HG03469 (cell line): ENCODE results near the gene ARHGAP26.
A peak's percentile ranks its signal among the peaks of the same experiment; 100 is the strongest.

Source experiments
- ATAC-seq: cut with Tn5 transposase; IDR thresholded peaks from one replicate; pipeline ENCODE4 v1.9.1; 2021; ENCODE audit warnings: mild to moderate bottlenecking, moderate library complexity, moderate number of reproducible peaks; ENCODE audit not compliant: unreplicated experiment

Gene ARHGAP26

GRCh38 chr5:143224672-143225071 is 454.5 kb downstream of the ARHGAP26 start:
- ATAC-seq: no peak

DNA sequence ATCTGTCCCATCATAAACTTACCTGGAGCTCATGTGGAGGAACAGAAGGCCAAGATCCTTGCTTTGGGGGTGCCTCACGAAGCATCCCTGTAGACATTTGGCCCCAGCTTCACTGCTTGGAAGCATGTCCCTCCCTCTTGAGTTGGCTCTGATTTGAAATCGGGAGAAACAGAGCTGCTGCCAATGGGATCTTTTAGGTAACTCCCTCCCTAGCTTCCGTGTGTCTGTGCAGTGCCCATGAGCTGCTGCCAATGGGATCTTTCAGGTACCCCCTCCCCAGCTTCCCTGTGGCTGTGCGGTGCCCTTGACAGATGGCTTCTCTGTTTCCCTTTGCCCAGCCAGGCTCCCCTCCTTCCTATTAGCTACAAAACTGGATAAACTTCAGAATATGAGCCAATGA is 455.3 kb downstream of the ARHGAP26 start:
- ATAC-seq: no peak

GRCh38 chr5:143226361-143226760 is 456.2 kb downstream of the ARHGAP26 start:
- no peak for ATAC-seq

GRCh38 chr5:143226872-143227271 is 456.7 kb downstream of the ARHGAP26 start:
- no peak for ATAC-seq

GRCh38 chr5:143227301-143227700 is 457.1 kb downstream of the ARHGAP26 start:
- no peak for ATAC-seq

GRCh38 chr5:143228597-143229293 is 458.6 kb downstream of the ARHGAP26 start:
- ATAC-seq: no peak

DNA sequence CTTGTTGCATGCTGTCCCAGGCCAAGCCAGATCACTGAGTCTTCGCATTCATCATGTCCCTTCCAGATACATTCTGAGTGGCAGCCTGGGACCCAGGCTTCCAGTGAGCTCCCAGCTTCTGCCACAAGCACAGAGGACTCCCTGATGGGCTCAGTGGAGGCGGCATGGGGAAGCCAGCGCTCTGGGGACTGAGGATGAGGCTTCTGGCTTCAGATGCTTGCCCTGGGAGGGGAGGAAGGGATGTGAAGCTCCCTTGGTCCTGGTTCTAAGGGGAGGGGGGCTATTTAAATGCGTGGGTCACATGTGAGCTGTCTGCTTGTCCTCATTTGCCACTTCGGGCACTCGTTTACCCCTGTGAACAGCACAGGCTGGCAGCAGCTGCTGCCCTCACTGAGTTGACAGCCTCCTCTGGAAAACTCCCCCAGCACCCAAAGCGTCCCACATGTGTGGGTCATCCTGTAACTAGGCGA is 459.3 kb downstream of the ARHGAP26 start:
- peak; percentile 32 for ATAC-seq

GRCh38 chr5:143229896-143230675 is 459.9 kb downstream of the ARHGAP26 start:
- ATAC-seq: peak; percentile 79

- ATAC-seq: no peak
Measured at GRCh38 chr5:143230676-143230996, 460.5 kb downstream of the ARHGAP26 start.

DNA sequence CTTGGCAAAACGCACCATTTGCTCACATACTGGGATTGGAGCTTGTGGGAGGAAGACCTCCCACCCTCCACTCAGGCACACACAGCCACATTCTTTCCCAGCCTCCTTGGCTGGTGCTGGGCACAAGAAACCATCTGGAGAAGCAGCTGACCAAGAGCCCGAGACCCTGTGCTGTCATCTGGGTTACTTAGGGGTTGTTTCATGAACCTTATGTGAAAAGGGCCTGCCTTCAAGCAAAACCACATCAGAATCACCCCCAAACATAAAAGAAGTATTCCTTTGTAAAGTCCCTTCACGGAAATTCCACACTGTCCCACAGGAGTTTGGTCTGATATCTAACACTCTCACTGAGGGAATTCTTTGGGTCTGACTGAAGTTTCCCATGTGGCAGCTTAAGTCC is 461.2 kb downstream of the ARHGAP26 start:
- ATAC-seq: no peak

DNA sequence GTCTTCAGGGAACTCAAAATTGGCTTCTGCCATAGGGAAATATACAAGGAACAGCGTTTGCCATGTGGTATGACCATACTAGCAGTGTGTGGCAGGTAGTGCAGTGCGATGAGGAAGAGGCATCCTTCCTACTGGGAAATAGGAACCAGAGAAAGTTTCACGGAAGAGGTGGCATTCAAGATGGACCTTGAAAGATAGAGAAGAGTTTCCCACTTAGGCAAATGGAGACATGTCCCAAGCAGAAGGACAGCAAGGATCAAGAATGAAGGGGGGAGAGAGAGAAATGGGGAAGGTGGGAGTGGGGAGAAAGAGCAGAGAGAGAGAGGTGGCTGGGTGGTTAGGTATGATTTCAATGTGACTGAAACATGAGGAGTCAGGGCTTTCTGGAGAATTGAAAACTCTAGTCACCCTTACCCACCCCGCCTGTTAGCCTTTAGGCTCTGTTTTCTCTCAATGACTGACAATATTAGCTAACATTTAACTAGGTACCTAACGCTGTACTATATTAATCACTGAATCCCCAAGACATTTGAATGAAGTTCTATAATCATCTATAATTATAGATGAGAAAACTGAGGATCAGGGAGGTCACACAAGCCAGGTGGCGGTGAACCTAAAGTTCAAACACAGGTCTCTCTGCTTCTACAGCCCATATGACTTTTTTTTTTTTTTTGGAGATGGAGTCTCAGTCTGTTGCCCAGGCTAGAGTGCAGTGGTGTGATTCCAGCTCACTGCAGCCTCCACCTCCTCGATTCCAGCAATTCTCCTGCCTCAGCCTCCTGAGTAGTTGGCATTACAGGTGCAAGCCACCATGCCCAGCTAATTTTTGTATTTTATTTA is 462.0 kb downstream of the ARHGAP26 start:
- no peak for ATAC-seq

- ATAC-seq: no peak
Measured at GRCh38 chr5:143233031-143233430, 462.9 kb downstream of the ARHGAP26 start.

- ATAC-seq: no peak
Measured at GRCh38 chr5:143234162-143234842, 464.1 kb downstream of the ARHGAP26 start.

DNA sequence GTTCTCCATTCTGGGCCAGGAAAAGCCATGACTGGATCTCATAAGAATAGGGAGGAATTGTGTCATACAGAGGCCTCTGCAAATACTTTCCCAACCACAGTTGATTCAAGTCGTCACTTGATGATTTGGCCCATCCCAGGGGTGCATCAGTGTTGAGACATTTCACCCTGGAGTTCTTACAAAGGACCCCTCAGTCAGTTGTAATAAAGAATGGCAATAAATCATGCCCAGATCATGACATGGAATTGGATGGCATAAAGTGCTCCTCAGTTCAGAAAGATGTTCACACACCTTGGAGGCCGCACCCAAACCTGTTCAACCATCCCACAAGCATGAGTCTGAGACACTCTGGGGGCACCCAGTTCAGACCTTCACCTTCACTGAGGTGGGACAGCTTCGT is 465.2 kb downstream of the ARHGAP26 start:
- ATAC-seq: no peak

DNA sequence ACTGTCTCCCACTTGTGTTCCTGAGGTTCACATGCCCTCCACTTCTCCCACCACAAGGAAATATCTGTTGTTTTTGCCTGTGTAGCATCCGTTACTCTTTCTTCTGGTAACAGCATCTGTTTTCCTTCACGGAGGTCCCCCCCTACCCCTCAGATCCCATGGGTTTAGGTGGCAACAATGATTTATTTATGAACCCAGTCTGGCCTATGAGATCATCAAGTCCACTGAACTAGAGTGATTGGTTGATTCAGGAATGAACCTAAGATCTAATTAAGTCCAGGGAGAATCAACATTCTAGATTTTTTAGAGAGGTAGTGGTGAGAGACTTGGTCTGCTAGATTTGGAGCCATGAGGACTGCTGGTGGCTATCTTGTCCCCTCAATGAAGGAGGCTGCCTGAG is 466.5 kb downstream of the ARHGAP26 start:
- no peak for ATAC-seq

- no peak for ATAC-seq
Measured at GRCh38 chr5:143237664-143238063, 467.5 kb downstream of the ARHGAP26 start.

GRCh38 chr5:143238620-143239019 is 468.4 kb downstream of the ARHGAP26 start:
- no peak for ATAC-seq

GRCh38 chr5:143239882-143240518 is 469.8 kb downstream of the ARHGAP26 start:
- ATAC-seq: no peak

GRCh38 chr5:143241892-143242291 is 471.7 kb downstream of the ARHGAP26 start:
- no peak for ATAC-seq

GRCh38 chr5:143243103-143243502 is 472.9 kb downstream of the ARHGAP26 start:
- ATAC-seq: no peak
